Measurements from ENCODE around the gene SLC22A23.

The SLC22A23 gene

GRCh38 chr6:3349388-3350251, 107.2 kb downstream of the SLC22A23 start:
- Histone ChIP-seq H3K4me3 (ENCODE audit: low read depth in 1 of 2, low read length in 1 of 2) (no peak overlapping the region), H3K9me3 (no peaks in the 10 kb centered on the region), H3K27me3 (peaks cover 48% of the 10 kb centered on the region), H3K4me1 (ENCODE audit: control insufficient read depth in 1 of 2, insufficient read depth in 1 of 2, low read depth in 1 of 2, low read length in 1 of 2) (no peaks in the 10 kb centered on the region), H3K27ac (no peak overlapping the region), H3K36me3 (no peaks in the 10 kb centered on the region)
- TF ChIP-seq CTCF (IDR thresholded peaks at IDR 0.05), result no peak

DNA sequence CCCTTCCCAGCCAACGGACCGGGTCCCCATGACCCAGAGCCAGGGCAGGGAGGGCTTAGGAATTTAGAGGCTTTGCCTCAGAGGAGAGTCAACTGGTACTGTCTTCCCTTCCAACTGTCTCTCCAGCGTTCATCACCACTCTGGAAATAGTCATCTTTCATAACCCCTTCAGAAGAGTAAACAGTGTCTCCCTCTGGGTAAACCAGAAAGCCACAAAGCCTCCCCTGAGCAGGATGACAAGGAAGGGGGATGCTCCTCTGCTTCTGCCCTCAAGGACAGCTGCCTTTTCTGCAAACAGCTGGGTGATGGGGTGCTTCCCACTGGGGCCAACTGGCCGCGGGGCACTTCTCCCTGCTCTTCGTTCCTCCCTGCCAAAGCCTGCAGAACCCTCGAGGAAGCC, 108.0 kb downstream of the SLC22A23 start:
- no peak overlapping the region for H3K4me3 ChIP-seq (ENCODE audit: low read depth in 1 of 2, low read length in 1 of 2)
- no peak for TF ChIP-seq CTCF (IDR thresholded peaks at IDR 0.05)
- H3K36me3 ChIP-seq, result no peaks in the 10 kb centered on the region
- H3K9me3 ChIP-seq, result no peaks in the 10 kb centered on the region
- H3K27me3 ChIP-seq, result peaks cover 48% of the 10 kb centered on the region
- H3K4me1 ChIP-seq (ENCODE audit: control insufficient read depth in 1 of 2, insufficient read depth in 1 of 2, low read depth in 1 of 2, low read length in 1 of 2), result no peaks in the 10 kb centered on the region
- H3K27ac ChIP-seq, result no peak overlapping the region

DNA sequence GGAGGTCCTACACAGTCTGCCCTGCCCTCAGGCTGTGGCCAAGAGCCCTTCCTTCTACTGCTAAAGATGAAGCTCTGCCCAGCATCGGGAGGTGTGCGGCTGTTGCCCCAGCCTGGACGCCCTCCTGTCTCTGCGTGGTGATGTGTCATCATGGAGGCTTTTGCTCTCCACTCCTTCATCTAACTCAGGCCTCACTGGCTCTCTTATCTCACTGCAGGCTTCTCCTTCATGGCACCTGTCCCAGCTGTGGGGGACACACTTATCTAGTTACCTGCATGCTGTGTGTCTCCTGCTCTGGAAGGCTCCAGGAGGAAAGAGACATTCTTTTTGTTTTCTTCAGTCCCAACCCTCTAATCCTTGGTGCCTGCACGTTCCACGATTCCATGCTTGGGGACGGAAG, 109.0 kb downstream of the SLC22A23 start:
- Histone ChIP-seq H3K4me3 (ENCODE audit: low read depth in 1 of 2, low read length in 1 of 2) (no peak overlapping the region), H3K27ac (no peak overlapping the region), H3K36me3 (no peaks in the 10 kb centered on the region), H3K27me3 (peaks cover 39% of the 10 kb centered on the region), H3K4me1 (ENCODE audit: control insufficient read depth in 1 of 2, insufficient read depth in 1 of 2, low read depth in 1 of 2, low read length in 1 of 2) (no peaks in the 10 kb centered on the region), H3K9me3 (no peaks in the 10 kb centered on the region)
- no peak for TF ChIP-seq CTCF (IDR thresholded peaks at IDR 0.05)

DNA sequence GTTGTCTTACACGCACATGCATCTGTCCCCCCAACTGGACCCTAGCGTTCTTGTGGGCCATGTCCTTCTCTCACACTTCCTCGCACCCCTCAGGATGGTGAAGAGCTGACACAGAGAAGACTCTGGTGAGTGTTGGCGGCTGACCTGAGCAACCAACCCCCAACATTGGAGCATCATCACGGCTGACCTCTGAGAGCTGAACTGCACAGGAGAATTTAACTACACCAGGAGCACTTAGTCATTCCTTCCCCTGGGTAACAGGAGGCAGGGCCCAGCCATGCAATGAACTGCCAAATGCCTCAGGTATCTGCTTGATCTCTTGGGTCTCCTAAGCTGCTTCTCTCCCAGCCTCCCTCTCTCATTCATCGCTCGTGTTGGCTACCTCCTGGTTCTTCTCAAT, 109.6 kb downstream of the SLC22A23 start:
- Histone ChIP-seq H3K36me3 (no peaks in the 10 kb centered on the region), H3K27me3 (peaks cover 33% of the 10 kb centered on the region), H3K4me1 (ENCODE audit: control insufficient read depth in 1 of 2, insufficient read depth in 1 of 2, low read depth in 1 of 2, low read length in 1 of 2) (no peaks in the 10 kb centered on the region), H3K4me3 (ENCODE audit: low read depth in 1 of 2, low read length in 1 of 2) (no peak overlapping the region), H3K27ac (no peak overlapping the region), H3K9me3 (no peaks in the 10 kb centered on the region)
- no peak for TF ChIP-seq CTCF (IDR thresholded peaks at IDR 0.05)

DNA sequence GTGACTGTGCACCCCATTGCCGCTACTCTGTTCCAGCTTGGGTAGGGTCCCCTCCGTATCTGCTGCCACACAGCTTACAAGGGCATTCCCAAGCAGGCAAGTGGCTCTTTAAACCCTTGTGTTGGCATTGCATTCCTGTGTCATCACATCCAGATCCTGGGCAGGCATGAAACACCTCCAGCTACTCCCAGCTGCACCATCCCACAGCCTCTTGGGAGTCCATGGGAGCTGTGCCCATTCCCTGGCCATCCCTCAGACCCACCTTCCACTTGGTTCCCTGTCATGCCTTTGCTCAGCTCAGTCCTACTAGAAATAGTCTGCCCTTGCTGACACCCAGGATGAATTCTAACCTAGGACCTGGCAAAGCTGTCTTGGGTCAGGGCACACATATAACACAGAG, 110.4 kb downstream of the SLC22A23 start:
- TF ChIP-seq CTCF (IDR thresholded peaks at IDR 0.05), result no peak
- no peak overlapping the region for H3K27ac ChIP-seq
- peaks cover 35% of the 10 kb centered on the region for H3K27me3 ChIP-seq
- H3K36me3 ChIP-seq, result no peaks in the 10 kb centered on the region
- H3K4me3 ChIP-seq (ENCODE audit: low read depth in 1 of 2, low read length in 1 of 2), result no peak overlapping the region
- H3K9me3 ChIP-seq, result no peaks in the 10 kb centered on the region
- H3K4me1 ChIP-seq (ENCODE audit: control insufficient read depth in 1 of 2, insufficient read depth in 1 of 2, low read depth in 1 of 2, low read length in 1 of 2), result no peaks in the 10 kb centered on the region

Measured in neutrophil (primary cell).